Measurements from ENCODE around the gene CENPS. TPM values are rescaled to one million over a fixed set of nuclear protein-coding genes. Genes with fewer than 3 reads are reported as not detected.
A peak's percentile ranks its signal among the peaks of the same experiment; 100 is the strongest.

The CENPS gene
- total and polyA plus RNA-seq, 9 of the 15 experiments (the other 6 are each of a cell fraction or from before 2014, with no cell fraction given), result 10.2 to 36.0 (median 26.0) TPM

- no TSS peak for BruUV-seq (replicated peaks)
- Histone ChIP-seq H3K36me3 (ENCODE audit: control insufficient read depth, insufficient read depth, low read length) (peaks cover 99% of the 10 kb centered on the region), H3K9me1 (ENCODE audit: control insufficient read depth, insufficient read depth, low read length) (no peaks in the 10 kb centered on the region), H3K27me3 (ENCODE audit: control insufficient read depth in 2 of 2, insufficient read depth in 2 of 2, low read length in 2 of 2) (no peaks in the 10 kb centered on the region), H3K4me1 (replicated peaks in 1 of 2; ENCODE audit: control insufficient read depth in 2 of 2, insufficient read depth in 2 of 2, low read length in 2 of 2) (peaks cover 0 to 3% of the 10 kb centered on the region in 2 experiments; a peak in 3 of 5 replicates), H4K20me1 (replicated peaks; ENCODE audit: control insufficient read depth, insufficient read depth, low read length) (no peaks in the 10 kb centered on the region), H3K27ac (ENCODE audit: extremely low read depth, low read depth, low read length) (no peak overlapping the region), H3K79me2 (ENCODE audit: control insufficient read depth, insufficient read depth, low read length) (peaks cover 11% of the 10 kb centered on the region), H2AFZ (ENCODE audit: low read depth, low read length) (no peak overlapping the region), H3K9me3 (replicated peaks; ENCODE audit: control insufficient read depth, insufficient read depth, low read depth, low read length) (no peaks in the 10 kb centered on the region), H3K4me2 (ENCODE audit: insufficient read depth, low read length) (no peak overlapping the region), H3K9ac (ENCODE audit: insufficient read depth in 1 of 2, low read depth in 2 of 2, low read length in 2 of 2) (no peak overlapping the region), H3K4me3 (no peak overlapping the region)
- in situ Hi-C loops (cut with MboI), result no loop called here
- TF ChIP-seq POLR2B (IDR thresholded peaks at IDR 0.05; ENCODE audit: low read depth, partially characterized antibody) (peak; percentile 21), POLR2A (conservative IDR thresholded peaks at IDR 0.05) (0 out of 2 replicates have a peak, but pooled peaks have one; percentile 57), ZBTB1 (CRISPR knock-in tag; IDR thresholded peaks at IDR 0.05; ENCODE audit: borderline replicate concordance, low read depth) (no peak), ZNF121 (CRISPR knock-in tag; conservative IDR thresholded peaks at IDR 0.05) (peak; percentile 92)
- intact Hi-C loops (cut with micrococcal nuclease), result no loop called here
- ChIA-PET POLR2A (interaction anchor here (1.1 to 3.6 kb wide), 4 partner anchors 8 to 88 kb away, joined by 3 to 27 read pairs (median 5); partner anchors contain the start of gene PGD), CTCF (ENCODE audit: low intra/inter-chr PET ratio) (no interaction called here)
- no peak for DNase-seq (ENCODE audit: extremely low read depth in 1 of 4, low spot score in 3 of 4)
- ATAC-seq, result no peak
- FAIRE-seq, result no peak
- 89% methylated on average over 2 of the region's 2 CpGs for WGBS (ENCODE audit: insufficient coverage, low coverage, missing lambda C conversion rate)
These were observed 23.0 kb upstream of the CENPS start for GRCh38 chr1:10407201-10407600.

- in situ Hi-C loops (cut with MboI) (no loop called here), intact Hi-C loops (cut with micrococcal nuclease) (loop anchor here (2.0 kb wide), 1 partner anchor 17 kb away; the partner anchor contains the start of gene PGD)
- Histone ChIP-seq H3K4me2 (ENCODE audit: insufficient read depth, low read length) (peak overlapping the region; percentile 56), H3K79me2 (ENCODE audit: control insufficient read depth, insufficient read depth, low read length) (peaks cover 12% of the 10 kb centered on the region; the same call in 2 of the 3 replicates), H3K36me3 (ENCODE audit: control insufficient read depth, insufficient read depth, low read length) (peaks cover 96% of the 10 kb centered on the region), H2AFZ (ENCODE audit: low read depth, low read length) (peak overlapping the region; percentile 67), H3K4me1 (replicated peaks in 1 of 2; ENCODE audit: control insufficient read depth in 2 of 2, insufficient read depth in 2 of 2, low read length in 2 of 2) (peaks cover 8 to 14% of the 10 kb centered on the region in 2 experiments; a peak in 4 of 5 replicates), H3K27ac (ENCODE audit: extremely low read depth, low read depth, low read length) (peak overlapping the region; percentile 96), H3K9ac (ENCODE audit: insufficient read depth in 1 of 2, low read depth in 2 of 2, low read length in 2 of 2) (peak overlapping the region in 1 of 2 experiments; percentile 68; a peak in 3 of 4 replicates), H3K9me1 (ENCODE audit: control insufficient read depth, insufficient read depth, low read length) (no peaks in the 10 kb centered on the region), H3K9me3 (replicated peaks; ENCODE audit: control insufficient read depth, insufficient read depth, low read depth, low read length) (no peaks in the 10 kb centered on the region), H3K4me3 (no peak overlapping the region), H3K27me3 (ENCODE audit: control insufficient read depth in 2 of 2, insufficient read depth in 2 of 2, low read length in 2 of 2) (no peaks in the 10 kb centered on the region), H4K20me1 (replicated peaks; ENCODE audit: control insufficient read depth, insufficient read depth, low read length) (no peaks in the 10 kb centered on the region; the same call in 1 of the 2 replicates)
- CTCF ChIA-PET (ENCODE audit: low intra/inter-chr PET ratio), result interaction anchor here (0.6 kb wide), 1 partner anchor 564 kb away, joined by 4 read pairs; no protein-coding TSS in a partner anchor
- POLR2A ChIA-PET, result interaction anchor here (0.5 to 2.3 kb wide), 12 partner anchors 9 to 842 kb away, joined by 3 to 17 read pairs (median 5); partner anchors contain the start of genes CENPS, DFFA, KIF1B and PGD
- no TSS peak for BruUV-seq (replicated peaks)
- ATAC-seq (peak; percentile 98), FAIRE-seq (peak; percentile 100), DNase-seq (ENCODE audit: extremely low read depth in 1 of 4, low spot score in 3 of 4) (peak; percentile 72 to 94 (median 82))
- WGBS (ENCODE audit: insufficient coverage, low coverage, missing lambda C conversion rate), result 12% methylated on average over 6 of the region's 6 CpGs
- TF ChIP-seq, protein P1, sequence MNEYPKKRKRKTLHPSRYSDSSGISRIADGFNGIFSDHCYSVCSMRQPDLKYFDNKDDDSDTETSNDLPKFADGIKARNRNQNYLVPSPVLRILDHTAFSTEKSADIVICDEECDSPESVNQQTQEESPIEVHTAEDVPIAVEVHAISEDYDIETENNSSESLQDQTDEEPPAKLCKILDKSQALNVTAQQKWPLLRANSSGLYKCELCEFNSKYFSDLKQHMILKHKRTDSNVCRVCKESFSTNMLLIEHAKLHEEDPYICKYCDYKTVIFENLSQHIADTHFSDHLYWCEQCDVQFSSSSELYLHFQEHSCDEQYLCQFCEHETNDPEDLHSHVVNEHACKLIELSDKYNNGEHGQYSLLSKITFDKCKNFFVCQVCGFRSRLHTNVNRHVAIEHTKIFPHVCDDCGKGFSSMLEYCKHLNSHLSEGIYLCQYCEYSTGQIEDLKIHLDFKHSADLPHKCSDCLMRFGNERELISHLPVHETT (CRISPR knock-in tag; conservative IDR thresholded peaks at IDR 0.05 in 1 of 2, IDR thresholded peaks at IDR 0.05 in 1 of 2), result peak in 1 of 2 experiments; percentile 83; a peak in 2 of 4 replicates
- peak; percentile 100 for TF ChIP-seq NFE2 (IDR thresholded peaks at IDR 0.05; ENCODE audit: low read depth)
- TF ChIP-seq ZBTB11 (CRISPR knock-in tag; IDR thresholded peaks at IDR 0.05), result peak in 2 of 3 experiments; percentile 63 to 91; a peak in 3 of 6 replicates
These were observed 14.9 kb upstream of the CENPS start for GRCh38 chr1:10415211-10415930.

Data from K562 (cell line).